Measurements from ENCODE around the gene C1QTNF2. TPM values are rescaled to one million over a fixed set of nuclear protein-coding genes. Genes with fewer than 3 reads are reported as not detected.

The C1QTNF2 gene
- polyA plus RNA-seq, 3 donors = not detected

DNA sequence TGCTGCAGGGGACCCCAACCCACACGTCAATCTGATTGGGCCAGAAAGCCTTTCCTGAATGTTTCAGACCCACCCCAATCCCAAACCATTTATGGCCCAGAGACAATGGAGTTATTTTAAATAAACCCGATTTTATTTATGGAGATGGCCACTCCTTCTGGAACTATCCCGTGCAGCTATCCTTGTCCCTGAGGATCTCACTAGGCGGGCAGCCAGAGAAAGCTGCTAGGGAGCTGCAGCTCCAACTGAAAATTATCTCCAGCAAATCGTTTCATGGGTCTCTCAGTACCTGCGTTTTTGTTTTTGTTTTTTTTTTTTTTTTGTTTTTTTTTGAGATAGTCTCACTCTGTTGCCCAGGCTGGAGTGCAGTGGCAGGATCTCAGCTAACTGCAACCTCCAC is 23.0 kb downstream of the C1QTNF2 start:
- intact Hi-C loops (cut with micrococcal nuclease) = loop anchor here (5.0 to 10.0 kb wide), 2 partner anchors 103 to 325 kb away; no protein-coding TSS in a partner anchor
- Histone ChIP-seq H2AFZ (ENCODE audit: insufficient read depth, low read depth, low read length, poor library complexity, severe bottlenecking) (no peak overlapping the region), H3K4me2 (replicated peaks; ENCODE audit: extremely low read depth, low read length, poor library complexity, severe bottlenecking) (no peak overlapping the region), H3K36me3 (replicated peaks in 1 of 2; ENCODE audit: control insufficient read depth in 1 of 2, insufficient read depth in 2 of 2, low read length in 2 of 2) (no peaks in the 10 kb centered on the region), H3K79me2 (ENCODE audit: insufficient read depth, low read length) (no peaks in the 10 kb centered on the region), H3K27ac (ENCODE audit: low read depth in 1 of 2, low read length in 2 of 2) (no peak overlapping the region), H3K4me3 (replicated peaks in 1 of 3; ENCODE audit: low read depth in 2 of 3, low read length in 3 of 3) (no peak overlapping the region), H4K20me1 (ENCODE audit: insufficient read depth, low read length) (no peaks in the 10 kb centered on the region), H3K4me1 (ENCODE audit: control insufficient read depth in 1 of 2, insufficient read depth in 2 of 2, low read length in 2 of 2) (no peaks in the 10 kb centered on the region), H3K27me3 (ENCODE audit: control insufficient read depth in 2 of 2, insufficient read depth in 2 of 2, low read length in 2 of 2) (no peaks in the 10 kb centered on the region), H3K9ac (ENCODE audit: insufficient read depth, low read length, poor library complexity, severe bottlenecking) (no peak overlapping the region), H3K9me3 (replicated peaks in 1 of 2; ENCODE audit: control insufficient read depth in 1 of 2, insufficient read depth in 1 of 2, low read length in 2 of 2) (no peaks in the 10 kb centered on the region)
- Mint-ChIP-seq H3K27ac (no peak overlapping the region), H3K27me3 (ENCODE audit: low read depth in 3 of 3) (peaks cover 0 to 6% (median 0%) of the 10 kb centered on the region in 3 donors), H3K9me3 (peaks cover 0 to 3% (median 0%) of the 10 kb centered on the region in 7 donors), H3K4me1 (peaks cover 2% of the 10 kb centered on the region), H3K36me3 (no peaks in the 10 kb centered on the region), H3K4me3 (no peak overlapping the region)
- DNase-seq = no peak
- 93% methylated on average over 3 of the region's 6 CpGs for WGBS (ENCODE audit: insufficient coverage)
- TF ChIP-seq, protein P1, sequence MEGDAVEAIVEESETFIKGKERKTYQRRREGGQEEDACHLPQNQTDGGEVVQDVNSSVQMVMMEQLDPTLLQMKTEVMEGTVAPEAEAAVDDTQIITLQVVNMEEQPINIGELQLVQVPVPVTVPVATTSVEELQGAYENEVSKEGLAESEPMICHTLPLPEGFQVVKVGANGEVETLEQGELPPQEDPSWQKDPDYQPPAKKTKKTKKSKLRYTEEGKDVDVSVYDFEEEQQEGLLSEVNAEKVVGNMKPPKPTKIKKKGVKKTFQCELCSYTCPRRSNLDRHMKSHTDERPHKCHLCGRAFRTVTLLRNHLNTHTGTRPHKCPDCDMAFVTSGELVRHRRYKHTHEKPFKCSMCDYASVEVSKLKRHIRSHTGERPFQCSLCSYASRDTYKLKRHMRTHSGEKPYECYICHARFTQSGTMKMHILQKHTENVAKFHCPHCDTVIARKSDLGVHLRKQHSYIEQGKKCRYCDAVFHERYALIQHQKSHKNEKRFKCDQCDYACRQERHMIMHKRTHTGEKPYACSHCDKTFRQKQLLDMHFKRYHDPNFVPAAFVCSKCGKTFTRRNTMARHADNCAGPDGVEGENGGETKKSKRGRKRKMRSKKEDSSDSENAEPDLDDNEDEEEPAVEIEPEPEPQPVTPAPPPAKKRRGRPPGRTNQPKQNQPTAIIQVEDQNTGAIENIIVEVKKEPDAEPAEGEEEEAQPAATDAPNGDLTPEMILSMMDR (IDR thresholded peaks at IDR 0.05) = no peak

DNA sequence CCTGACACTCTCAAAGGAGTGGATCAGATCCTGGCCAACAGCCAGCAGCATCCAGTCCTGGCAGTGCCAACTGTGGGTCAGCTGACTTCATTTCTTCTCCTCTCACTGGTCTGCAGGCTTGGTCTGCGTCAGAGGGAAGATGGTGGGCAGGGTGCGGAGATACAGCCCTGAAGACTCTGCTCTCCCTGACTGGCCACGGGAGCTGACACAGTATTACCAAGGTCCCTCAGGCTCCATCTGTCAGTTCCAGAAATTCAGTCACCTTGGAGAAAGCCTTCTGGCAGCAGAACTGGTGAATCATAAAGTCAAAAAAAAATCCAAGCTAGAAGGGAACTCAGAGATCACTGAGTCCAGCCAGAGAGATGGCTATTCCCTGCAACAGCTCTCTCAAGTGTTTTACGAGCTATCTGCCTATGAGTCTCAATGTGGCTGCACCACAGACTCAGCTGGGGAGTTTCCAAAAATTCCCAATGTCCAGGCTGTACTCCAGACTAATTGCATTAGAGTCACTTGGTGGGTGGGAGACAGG is 27.9 kb downstream of the C1QTNF2 start:
- Histone ChIP-seq H4K20me1 (ENCODE audit: insufficient read depth, low read length) (no peaks in the 10 kb centered on the region), H3K9ac (ENCODE audit: insufficient read depth, low read length, poor library complexity, severe bottlenecking) (no peak overlapping the region), H3K4me3 (replicated peaks in 1 of 3; ENCODE audit: low read depth in 2 of 3, low read length in 3 of 3) (no peak overlapping the region), H3K27ac (ENCODE audit: low read depth in 1 of 2, low read length in 2 of 2) (no peak overlapping the region), H3K4me1 (ENCODE audit: control insufficient read depth in 1 of 2, insufficient read depth in 2 of 2, low read length in 2 of 2) (no peaks in the 10 kb centered on the region), H3K9me3 (replicated peaks in 1 of 2; ENCODE audit: control insufficient read depth in 1 of 2, insufficient read depth in 1 of 2, low read length in 2 of 2) (no peaks in the 10 kb centered on the region), H2AFZ (ENCODE audit: insufficient read depth, low read depth, low read length, poor library complexity, severe bottlenecking) (no peak overlapping the region), H3K79me2 (ENCODE audit: insufficient read depth, low read length) (no peaks in the 10 kb centered on the region), H3K36me3 (replicated peaks in 1 of 2; ENCODE audit: control insufficient read depth in 1 of 2, insufficient read depth in 2 of 2, low read length in 2 of 2) (no peaks in the 10 kb centered on the region), H3K27me3 (ENCODE audit: control insufficient read depth in 2 of 2, insufficient read depth in 2 of 2, low read length in 2 of 2) (no peaks in the 10 kb centered on the region), H3K4me2 (replicated peaks; ENCODE audit: extremely low read depth, low read length, poor library complexity, severe bottlenecking) (no peak overlapping the region)
- H3K4me1 Mint-ChIP-seq = peaks cover 2% of the 10 kb centered on the region
- H3K27ac Mint-ChIP-seq = no peak overlapping the region
- H3K9me3 Mint-ChIP-seq = peaks cover 0 to 3% (median 0%) of the 10 kb centered on the region in 7 donors
- no peaks in the 10 kb centered on the region for H3K36me3 Mint-ChIP-seq
- H3K27me3 Mint-ChIP-seq (ENCODE audit: low read depth in 3 of 3) = peaks cover 0 to 6% (median 1%) of the 10 kb centered on the region in 3 donors
- intact Hi-C loops (cut with micrococcal nuclease) = loop anchor here in 1 of 2 donors (10.0 kb wide), 1 partner anchor 98 kb away; no protein-coding TSS in a partner anchor
- H3K4me3 Mint-ChIP-seq = no peak overlapping the region
- WGBS (ENCODE audit: insufficient coverage) = 97% methylated on average over 4 of the region's 4 CpGs
- no peak for DNase-seq
- TF ChIP-seq, protein P1 (IDR thresholded peaks at IDR 0.05) = no peak

Data from CD14-positive monocyte (primary cell).